ENCODE data around the gene RPL5.

GRCh38 chr1:92874987-92875386, 43.1 kb downstream of the RPL5 start:
- TF ChIP-seq CTCF (tag by site-specific recombination; IDR thresholded peaks at IDR 0.05) = no peak
- no peak for TF ChIP-seq ZNF791 (tag by site-specific recombination; IDR thresholded peaks at IDR 0.05)
- no peak for TF ChIP-seq SCRT2 (tag by site-specific recombination; IDR thresholded peaks at IDR 0.05)
